IPS DF 19.7 (cell line): Measurements from ENCODE around the gene PSMB7.

Experiments
- DNase-seq: peaks from one replicate; pipeline ENCODE4 v3.0.0-alpha.2; 2013; ENCODE audit warnings: low read depth, low spot score

Gene PSMB7

GRCh38 chr9:124327491-124327890 lies 87.8 kb downstream of the PSMB7 start:
- no peak for DNase-seq

GRCh38 chr9:124326378-124326777 lies 88.9 kb downstream of the PSMB7 start:
- DNase-seq: no peak

DNA sequence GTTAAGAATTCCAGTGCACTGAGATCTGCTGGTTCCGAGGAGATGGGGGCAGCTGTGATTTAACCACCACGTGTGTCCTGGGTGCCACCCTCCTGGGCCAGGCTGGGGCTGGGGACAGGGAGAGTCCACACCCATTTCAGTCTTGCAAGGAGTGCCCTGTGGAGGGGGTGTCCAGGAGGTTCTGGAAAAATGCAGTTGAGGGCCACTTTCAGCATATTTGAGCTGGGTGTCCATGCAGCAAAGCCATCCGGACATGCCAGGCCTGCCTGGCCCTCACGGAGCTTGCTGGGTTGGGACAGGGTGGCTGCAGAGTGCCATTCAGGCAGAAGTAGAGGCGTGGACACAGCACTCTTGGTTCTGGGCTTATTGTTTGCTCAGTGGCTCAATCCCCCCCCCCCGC lies 89.4 kb downstream of the PSMB7 start:
- DNase-seq: no peak

DNA sequence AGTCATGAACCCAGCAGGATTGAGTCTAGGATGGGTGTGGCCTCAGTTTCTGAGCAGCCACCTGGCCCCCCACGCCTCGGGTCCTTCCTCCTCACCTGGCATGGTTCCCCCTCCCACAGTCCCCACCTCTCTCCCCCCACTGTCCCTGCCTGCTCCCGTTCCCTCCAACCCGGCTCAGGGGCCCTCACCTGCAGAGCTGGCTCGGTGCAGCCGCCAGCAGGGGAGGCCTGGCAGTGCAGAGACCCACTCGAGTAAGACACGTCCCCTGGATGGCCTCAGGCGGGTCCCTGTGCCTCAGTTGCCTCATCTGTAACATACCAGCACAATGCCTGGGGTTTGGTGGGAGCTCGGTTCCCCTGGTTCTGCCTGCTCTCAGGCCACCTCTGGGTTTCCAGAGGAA lies 91.3 kb downstream of the PSMB7 start:
- DNase-seq: no peak

GRCh38 chr9:124322618-124323432 lies 92.4 kb downstream of the PSMB7 start:
- no peak for DNase-seq

GRCh38 chr9:124321935-124322334 lies 93.3 kb downstream of the PSMB7 start:
- no peak for DNase-seq

DNA sequence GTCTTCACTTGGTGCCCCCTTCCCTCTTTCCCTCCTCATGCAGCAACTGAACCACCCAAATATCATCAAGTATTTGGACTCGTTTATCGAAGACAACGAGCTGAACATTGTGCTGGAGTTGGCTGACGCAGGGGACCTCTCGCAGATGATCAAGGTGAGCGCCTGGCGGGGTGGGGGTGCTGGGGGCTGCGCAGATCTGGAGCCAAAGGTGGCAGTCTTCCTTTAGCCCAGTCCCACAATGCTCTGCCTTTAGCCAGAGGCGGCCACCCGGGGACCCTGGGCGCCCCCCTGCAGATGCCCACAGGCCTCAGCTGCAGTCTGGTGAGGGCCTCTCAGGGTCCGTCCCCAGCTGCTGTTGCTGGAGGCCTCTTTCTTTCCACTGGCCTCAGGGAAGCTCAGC lies 93.8 kb downstream of the PSMB7 start:
- no peak for DNase-seq

DNA sequence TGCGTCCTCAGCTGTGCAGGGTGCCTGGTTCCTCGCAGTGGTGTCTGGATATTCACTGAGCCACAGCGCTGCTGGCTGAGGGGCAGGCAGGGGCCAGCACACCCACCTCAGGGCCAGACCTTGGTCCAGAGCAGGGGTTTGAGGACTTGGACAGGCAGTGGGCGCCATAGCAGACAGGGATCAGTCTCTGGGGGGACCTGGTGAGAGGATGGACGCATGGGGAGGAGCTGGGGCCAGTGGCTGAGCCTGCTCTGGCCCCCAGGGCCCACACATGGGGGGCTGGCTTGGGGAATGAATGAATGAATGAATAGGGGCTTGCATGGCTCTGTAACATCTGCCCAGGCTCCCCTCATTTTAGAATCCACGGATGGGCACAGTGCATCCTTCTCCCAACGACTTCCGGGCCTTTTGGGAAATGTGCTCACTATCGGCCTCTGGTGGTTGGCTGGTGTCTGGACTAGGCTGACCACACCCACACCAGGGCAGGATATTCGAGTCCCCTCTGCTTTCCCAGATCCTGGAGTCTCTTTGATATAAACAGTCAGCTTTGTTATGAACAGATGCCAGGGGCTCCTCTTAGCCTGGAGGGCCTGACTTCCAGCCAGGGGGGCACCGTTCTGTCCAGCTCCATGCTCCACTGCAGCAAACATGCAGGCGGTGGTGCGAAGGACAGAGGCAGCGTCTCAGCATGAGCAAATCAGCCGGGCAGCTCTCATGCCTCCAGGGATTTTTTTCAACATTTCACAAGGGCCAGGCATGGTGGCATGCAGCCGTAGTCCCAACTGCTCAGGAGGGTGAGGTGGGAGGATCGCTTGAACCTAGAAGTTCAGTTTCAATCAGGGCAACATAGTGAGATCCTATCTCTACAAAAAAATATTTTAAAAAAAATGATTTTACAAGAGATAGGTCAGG lies 94.9 kb downstream of the PSMB7 start:
- peak; percentile 33 for DNase-seq

DNA sequence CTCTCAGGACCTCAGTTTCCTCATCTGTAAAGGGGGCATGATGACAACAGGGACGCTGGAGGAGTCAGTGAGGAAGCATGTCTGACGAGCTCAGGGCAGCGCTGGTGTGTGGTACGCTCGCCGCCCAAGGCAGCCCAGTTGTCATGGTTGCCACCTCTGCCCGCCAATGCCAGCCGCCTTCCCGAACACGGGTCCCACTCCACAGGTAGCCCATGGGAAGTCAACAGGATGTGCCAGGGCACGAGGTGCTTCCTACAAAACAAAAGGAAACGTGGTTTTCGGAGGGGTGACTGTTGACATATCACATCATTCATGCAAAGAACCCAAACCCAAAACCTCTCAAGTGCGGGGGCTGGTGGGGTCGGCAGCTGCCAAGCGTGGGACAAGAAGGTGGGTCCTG lies 99.4 kb downstream of the PSMB7 start:
- DNase-seq: no peak

DNA sequence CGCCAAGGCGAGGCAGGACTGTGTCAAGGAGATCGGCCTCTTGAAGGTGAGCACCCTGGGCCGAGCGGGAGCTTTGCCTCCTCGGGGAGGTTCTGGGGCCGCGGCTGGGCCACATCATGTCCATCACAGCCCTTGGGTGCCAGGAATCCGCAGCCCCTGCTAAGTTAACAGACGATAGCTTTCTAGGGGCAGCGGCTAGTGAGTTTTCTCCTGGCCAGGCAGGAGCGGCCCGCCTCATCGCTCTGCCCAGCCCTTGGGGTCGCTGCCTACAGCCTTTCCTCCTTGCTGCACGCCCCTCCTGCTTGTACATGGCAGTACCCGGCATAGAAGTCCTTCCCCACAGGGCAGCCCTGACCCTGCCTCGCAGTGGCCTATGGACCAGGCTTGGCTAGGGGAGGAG lies 101.3 kb downstream of the PSMB7 start:
- DNase-seq: no peak

DNA sequence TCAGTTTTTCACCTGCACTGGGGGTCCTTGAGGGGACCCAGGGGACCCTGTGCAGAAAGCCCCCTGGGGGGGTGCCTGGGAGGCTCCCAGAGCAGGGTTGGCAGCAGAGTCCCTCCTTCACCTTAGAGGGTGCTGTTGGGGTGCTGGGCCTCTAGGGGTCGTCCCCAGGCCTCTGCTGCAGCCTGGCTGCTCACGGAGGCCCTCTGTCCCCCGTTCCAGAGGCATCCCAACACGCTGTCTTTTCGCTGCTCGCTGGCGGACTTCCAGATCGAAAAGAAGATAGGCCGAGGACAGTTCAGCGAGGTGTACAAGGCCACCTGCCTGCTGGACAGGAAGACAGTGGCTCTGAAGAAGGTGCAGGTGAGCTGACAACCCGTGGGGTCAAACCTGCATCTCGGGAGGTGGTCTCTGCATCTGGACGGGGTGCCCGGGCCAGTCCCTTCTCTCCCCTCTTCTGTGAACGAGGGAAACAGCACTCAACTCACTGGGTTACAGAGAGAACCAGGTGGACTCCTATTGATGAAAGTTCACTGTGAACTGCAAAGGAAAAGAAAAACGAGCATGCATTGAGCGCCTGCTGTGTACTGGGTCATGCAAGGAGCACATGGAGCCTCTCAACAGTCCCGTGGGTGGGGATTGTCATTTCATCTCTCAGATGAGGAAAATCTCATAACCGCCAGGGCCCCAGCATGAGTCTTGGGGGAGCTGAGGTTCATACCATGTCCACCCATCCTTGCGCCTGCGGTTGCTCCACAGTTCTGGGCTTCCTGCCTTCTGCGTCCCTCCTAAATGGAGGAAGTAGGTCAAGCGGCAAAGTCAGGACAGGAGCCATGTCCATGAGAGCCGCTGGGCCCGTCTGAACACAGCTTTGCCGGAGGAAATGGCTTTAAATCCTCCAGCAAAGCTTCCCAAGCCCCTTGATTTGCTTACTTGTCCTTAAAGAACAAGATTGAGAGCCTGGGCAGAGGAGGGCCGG lies 102.7 kb downstream of the PSMB7 start:
- no peak for DNase-seq

DNA sequence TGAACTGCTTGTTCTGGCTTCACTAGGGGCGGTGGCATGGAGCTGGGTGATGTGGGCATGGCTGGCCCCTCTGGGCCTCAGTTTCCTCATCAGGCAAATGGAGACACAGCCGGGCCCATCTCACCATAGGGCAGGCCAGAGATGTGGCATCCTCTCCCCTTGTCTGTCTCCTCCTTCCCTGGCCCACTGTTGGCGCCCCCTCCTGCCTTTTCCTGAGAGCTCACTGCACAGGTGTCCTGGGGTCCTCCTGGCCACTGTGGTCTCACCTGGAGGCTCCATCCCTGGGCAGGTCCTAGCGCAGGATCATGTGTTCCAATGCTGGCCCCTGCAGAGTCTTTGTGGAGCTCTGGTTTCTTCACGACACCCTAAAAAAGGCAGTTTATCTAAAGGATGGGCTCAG lies 104.0 kb downstream of the PSMB7 start:
- DNase-seq: no peak

DNA sequence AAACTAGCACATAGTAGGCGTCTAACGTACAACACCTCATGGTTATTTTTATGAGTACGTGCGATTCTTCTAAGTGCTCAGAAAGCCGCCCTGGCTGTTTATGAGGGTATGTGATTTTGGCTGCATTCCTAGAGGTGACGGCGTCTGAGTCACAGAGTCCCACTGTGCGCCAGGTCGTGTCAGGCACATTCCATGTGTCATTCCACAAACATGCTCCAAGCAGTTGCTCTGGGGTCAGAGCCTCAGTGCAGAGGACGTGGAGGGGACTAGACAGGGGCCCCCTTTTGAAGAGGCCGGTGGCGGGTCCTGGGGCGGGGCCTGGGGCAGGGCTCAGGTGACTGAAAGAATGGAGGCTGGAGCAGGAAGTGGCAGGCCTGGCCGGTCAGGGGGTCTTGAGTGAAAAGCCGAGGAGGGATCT lies 105.6 kb downstream of the PSMB7 start:
- DNase-seq: peak; percentile 28

DNA sequence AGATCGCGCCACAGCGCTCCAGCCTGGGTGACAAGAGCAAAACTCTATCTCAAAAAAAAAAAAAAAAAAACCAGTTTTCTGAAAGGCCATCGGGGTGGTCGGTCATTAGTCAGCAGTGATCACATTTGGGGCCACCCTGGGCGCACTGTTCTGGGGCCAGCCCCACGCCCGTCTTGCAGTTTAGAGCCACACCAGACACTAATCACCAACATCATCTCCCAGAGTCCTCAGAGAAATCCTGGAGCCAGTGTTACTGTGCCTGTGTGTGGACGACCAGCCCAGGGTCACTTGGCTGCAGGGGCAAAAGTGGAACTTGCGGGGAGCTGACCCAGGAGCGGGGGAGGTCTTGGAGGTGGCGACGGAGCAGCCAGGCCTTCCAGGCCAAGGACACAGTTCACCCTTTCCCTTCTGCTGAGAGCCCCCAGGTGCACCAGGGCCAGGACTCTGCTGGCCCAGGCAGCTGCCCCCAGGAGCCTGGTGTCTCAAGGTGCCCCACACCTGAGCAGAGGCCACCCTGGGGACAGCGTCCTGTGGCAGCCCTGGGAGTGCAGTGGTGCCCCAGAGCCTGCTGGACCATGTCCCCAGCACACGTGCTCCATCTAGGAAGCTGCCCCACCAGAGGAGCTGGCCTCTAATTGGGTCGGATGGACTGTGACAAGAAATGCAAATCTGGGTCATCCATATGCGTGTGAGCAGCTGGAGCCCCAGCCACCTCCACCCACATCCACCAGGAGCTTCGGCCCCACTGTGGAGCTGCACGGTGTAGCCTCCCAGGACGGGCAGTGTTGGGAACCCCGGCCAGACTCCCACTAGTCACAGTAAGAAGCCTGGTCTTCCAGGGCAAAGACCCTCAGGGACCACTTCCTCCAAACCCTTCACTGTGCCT lies 106.4 kb downstream of the PSMB7 start:
- no peak for DNase-seq

DNA sequence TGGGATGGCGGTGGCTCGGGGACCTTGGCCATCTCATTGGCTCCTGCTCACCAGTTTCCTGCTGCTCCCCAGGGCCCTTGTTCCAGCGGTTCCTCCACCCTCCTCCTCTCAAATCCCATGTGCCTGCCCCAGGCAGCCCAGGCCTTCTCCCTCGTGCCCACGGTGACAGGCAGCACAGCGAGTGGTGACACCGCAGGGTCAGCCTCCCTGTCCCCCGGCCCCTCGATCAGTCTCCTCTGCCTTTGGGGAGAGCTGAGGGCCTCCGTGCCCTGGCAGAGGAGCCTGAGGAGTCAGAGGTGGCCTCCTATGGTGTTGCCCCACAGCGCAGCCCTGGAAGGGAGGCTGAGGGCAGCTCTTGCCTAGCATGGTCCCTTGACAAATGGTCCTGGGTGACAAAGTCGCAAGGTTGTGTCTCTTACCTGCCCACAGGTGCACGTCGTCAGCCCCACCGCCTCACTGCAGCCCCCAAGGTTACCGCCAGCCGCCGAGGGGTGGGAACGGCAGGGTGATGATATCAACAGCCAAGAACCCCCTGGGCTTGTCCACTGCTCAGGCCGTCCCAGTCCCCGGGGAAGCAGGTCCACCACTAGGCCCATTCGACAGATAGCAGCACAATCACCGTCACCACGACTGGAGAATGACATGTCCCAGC lies 107.7 kb downstream of the PSMB7 start:
- no peak for DNase-seq

DNA sequence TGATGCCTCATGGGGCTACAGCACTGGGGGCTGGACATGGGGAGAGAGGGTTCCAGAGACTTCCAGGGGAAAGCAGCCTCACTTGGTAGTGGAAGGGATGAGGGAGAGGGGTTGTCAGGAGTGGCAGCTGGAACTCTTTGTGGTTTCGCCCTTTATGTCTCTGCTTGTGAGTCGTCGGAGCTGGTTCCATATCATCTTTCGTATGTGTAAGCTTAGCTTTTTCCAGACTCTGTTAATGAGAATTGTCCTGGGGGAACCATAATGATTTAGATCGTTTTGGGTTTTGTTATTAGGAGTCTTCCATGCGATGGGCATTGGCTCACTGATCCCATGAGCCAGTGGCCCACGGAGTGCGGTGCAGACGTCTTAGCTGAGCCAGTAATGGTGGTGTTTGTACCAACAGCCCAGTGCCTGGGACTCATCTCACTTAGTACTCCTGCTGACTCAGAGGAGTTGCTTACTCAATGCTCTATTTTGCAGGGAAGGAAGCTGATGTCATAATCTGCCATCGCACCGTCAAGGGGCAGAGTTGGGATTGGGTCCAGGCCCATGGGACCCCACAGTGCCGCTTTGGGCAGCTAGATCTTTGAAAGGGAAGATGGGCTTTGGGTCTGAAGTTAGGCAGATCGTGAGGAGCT lies 109.0 kb downstream of the PSMB7 start:
- no peak for DNase-seq

GRCh38 chr9:124304285-124304684 lies 111.0 kb downstream of the PSMB7 start:
- DNase-seq: no peak

DNA sequence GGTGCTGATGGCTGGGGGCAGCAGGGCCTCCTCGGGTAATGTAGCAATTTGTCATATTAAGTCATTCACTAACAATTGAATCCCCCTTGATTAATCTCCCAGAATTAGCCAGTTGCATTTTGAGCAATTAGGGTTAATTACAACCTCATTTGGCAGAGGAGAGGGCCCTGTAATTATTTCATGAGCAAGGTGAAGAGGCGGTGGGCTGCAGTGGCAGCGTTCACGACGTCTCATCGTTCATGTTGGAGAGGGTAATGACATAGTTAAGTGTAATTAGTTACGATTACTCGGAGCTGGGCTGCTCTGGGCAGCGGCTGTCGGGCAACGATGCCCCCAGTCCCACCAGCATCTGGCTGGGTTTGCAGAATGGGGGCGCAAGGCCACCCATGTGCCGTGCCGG lies 111.5 kb downstream of the PSMB7 start:
- no peak for DNase-seq
